Endothelial cell of umbilical vein (primary cell): Measurements from ENCODE around the gene BCL7C. TPM values are rescaled to one million over a fixed set of nuclear protein-coding genes. Genes with fewer than 3 reads are reported as not detected.

ENCODE experiments used
- BruUV-seq: library from RNA; stranded (reverse); fragments of 400-500 nt; replicated peaks from 2 replicates; lab custom pipeline; 2021; lab: Mats Ljungman, UMichigan
- CTCF ChIA-PET: fragments of 300-600, 350-600 bp; sonication (Branson Sonifier 250); formaldehyde crosslinking; loops from one replicate; lab custom pipeline; 2021; ENCODE audit warnings: antibody characterized with exemption, inconsistent platforms; lab: Charles Lee
- POLR2A ChIA-PET: fragments of 300-600, 350-600 bp; sonication (Branson Sonifier 250); formaldehyde crosslinking; loops from one replicate; lab custom pipeline; 2021; ENCODE audit warnings: antibody characterized with exemption, inconsistent platforms; lab: Charles Lee
- DNase-seq: peaks from one replicate; pipeline ENCODE4 v3.0.0-alpha.2; 2011; ENCODE audit warnings: low read depth, low spot score
- FAIRE-seq: peaks from 2 replicates; lab custom pipeline; 2011; peaks lifted over from hg19 to GRCh38; lab: Jason Lieb, UNC
- H2AFZ ChIP-seq: 2 replicates; pipeline ENCODE4 v1.6.0; 2012; ENCODE audit warnings: low read depth, low read length, control low read depth, inconsistent platforms
- H3K27ac ChIP-seq: 2 replicates; pipeline ENCODE4 v1.5.1; 2011; ENCODE audit warnings: low read depth, mild to moderate bottlenecking, control low read depth, low read length, moderate library complexity; ENCODE audit not compliant: insufficient read depth
- H3K27me3 ChIP-seq, 2 experiments: 2 replicates each; pipeline versions ENCODE4 v1.6.0 to v1.6.1; 2011; ENCODE audit warnings: low read length in 2 of 2, mixed read lengths in 1 of 2; ENCODE audit not compliant: control insufficient read depth in 2 of 2, insufficient read depth in 2 of 2
- H3K36me3 ChIP-seq, 2 experiments: 2 replicates in 1 of 2; 3 replicates in 1 of 2; pipeline ENCODE4 v1.5.1; 2011; ENCODE audit warnings: low read length in 2 of 2, mild to moderate bottlenecking in 1 of 2, moderate library complexity in 1 of 2; ENCODE audit not compliant: control insufficient read depth in 2 of 2, insufficient read depth in 2 of 2; ENCODE audit errors: extremely low read depth in 1 of 2
- H3K4me1 ChIP-seq: 3 replicates; pipeline ENCODE4 v1.5.1; 2011; ENCODE audit warnings: mild to moderate bottlenecking, low read length; ENCODE audit not compliant: control insufficient read depth, insufficient read depth; ENCODE audit errors: extremely low read depth
- H3K4me2 ChIP-seq: 2 replicates; pipeline ENCODE4 v1.6.1; 2011; ENCODE audit warnings: low read length, control low read depth, mixed read lengths; ENCODE audit not compliant: insufficient read depth
- H3K4me3 ChIP-seq, 3 experiments: fragments of 200-600 bp in 1 of 3; sonication (generic), shearing (Covaris generic) in 1 of 3; replicated peaks in 1 of 3; 2 replicates each; pipeline ENCODE4 v1.5.1; 2011 to 2016; ENCODE audit warnings: control low read depth in 3 of 3, low read length in 3 of 3, mild to moderate bottlenecking in 2 of 3, inconsistent platforms in 1 of 3, low read depth in 1 of 3, moderate library complexity in 1 of 3; ENCODE audit not compliant: insufficient read depth in 1 of 3
- H3K79me2 ChIP-seq: 2 replicates; pipeline ENCODE4 v1.6.0; 2012; ENCODE audit warnings: low read length, inconsistent platforms; ENCODE audit not compliant: control insufficient read depth, insufficient read depth
- H3K9ac ChIP-seq: replicated peaks from 2 replicates; pipeline ENCODE3; 2011; ENCODE audit warnings: low read length, control low read depth; ENCODE audit not compliant: insufficient read depth; ENCODE audit errors: extremely low read depth
- H3K9me1 ChIP-seq: replicated peaks from 3 replicates; pipeline ENCODE4 v1.6.0; 2011; ENCODE audit warnings: mild to moderate bottlenecking, low read length; ENCODE audit not compliant: control insufficient read depth, insufficient read depth; ENCODE audit errors: extremely low read depth
- H3K9me3 ChIP-seq: replicated peaks from 2 replicates; pipeline ENCODE4 v1.5.1; 2012; ENCODE audit warnings: low read length, inconsistent platforms; ENCODE audit not compliant: control insufficient read depth, insufficient read depth
- H4K20me1 ChIP-seq: replicated peaks from 2 replicates; pipeline ENCODE3; 2011; ENCODE audit warnings: mild to moderate bottlenecking, low read length; ENCODE audit not compliant: control insufficient read depth, insufficient read depth; ENCODE audit errors: extremely low read depth
- FOS ChIP-seq: IDR thresholded peaks from 2 replicates; pipeline ENCODE4 v1.6.1; 2011; ENCODE audit warnings: mild to moderate bottlenecking, low read length, moderate library complexity, borderline replicate concordance; ENCODE audit not compliant: insufficient read depth
- JUN ChIP-seq: IDR thresholded peaks from 2 replicates; pipeline ENCODE4 v1.6.1; 2011; ENCODE audit warnings: borderline replicate concordance, low read depth; ENCODE audit not compliant: insufficient read length, insufficient read depth
- MYC ChIP-seq: IDR thresholded peaks from one replicate; pipeline ENCODE4 v1.6.1; 2011; ENCODE audit warnings: mild to moderate bottlenecking, low read depth, low read length
- POLR2AphosphoS5 ChIP-seq: IDR thresholded peaks from 2 replicates; pipeline ENCODE4 v1.6.1; 2012; ENCODE audit warnings: low read depth, mild to moderate bottlenecking, control low read depth, low read length, moderate library complexity; ENCODE audit not compliant: insufficient read depth
- dilution Hi-C: fragments of 300-500 bp; cut with MboI; formaldehyde crosslinking; loops from one replicate; pipeline ENCODE4 v1.15.0; 2019; ENCODE audit warnings: low sequenced_read_pairs; ENCODE audit not compliant: extremely low pct_ligation_motif_present
- intact Hi-C: fragments of 100-400 bp; cut with micrococcal nuclease; formaldehyde crosslinking; loops from one replicate; pipeline ENCODE4 v1.10.0; 2022
- polyA plus RNA-seq, 4 experiments: library from polyadenylated mRNA; depleted of rRNA in 3 of 4; stranded (reverse) in 3 of 4; unstranded in 1 of 4; fragments of >200 nt; gene quantifications; 2 replicates each; pipeline versions ENCODE4 v1.2.1 to v1.2.3, GENCODE V29; 2011 to 2012; ENCODE audit warnings: missing spikeins in 1 of 4
- total RNA-seq: library from RNA; stranded (reverse); gene quantifications from 2 replicates; pipeline ENCODE4 v1.2.3, GENCODE V29; 2021
- TF ChIP-seq, protein P1 (sequence below), 2 donors: IDR thresholded peaks; 1 replicate in 1 of 2; 2 replicates in 1 of 2; pipeline ENCODE4 v1.5.1; 2011; ENCODE audit warnings: low read length in 2 of 2, mild to moderate bottlenecking in 2 of 2, moderate library complexity in 2 of 2, control low read depth in 1 of 2, inconsistent platforms in 1 of 2, low read depth in 1 of 2; ENCODE audit not compliant: insufficient read depth in 1 of 2; ENCODE audit errors: extremely low read depth in 1 of 2

The BCL7C gene
- total and polyA plus RNA-seq, 2 donors (not counting 3 experiments of a cell fraction or from before 2014, with no cell fraction given) = 30.2 to 38.3 TPM

DNA sequence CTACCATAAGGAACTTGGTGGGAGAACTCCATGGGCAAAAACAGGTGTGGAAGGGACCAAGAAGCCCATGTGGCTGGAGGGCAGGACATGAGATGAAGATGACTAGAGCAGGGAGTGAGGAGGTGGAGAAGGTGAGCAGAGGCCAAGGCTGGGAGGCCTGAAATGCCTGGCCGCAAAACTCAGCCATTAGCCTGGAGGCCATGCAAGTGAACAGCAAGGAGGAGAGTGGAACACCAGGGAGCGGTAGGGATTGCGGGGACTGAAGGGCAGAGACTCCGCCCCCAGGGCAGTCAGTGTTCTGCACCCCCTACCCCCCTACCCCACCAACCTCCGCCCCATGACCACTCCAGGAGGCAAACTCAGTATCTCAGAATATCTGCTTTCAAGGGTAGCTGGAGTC is 17.0 kb downstream of the BCL7C start:
- no peaks in the 10 kb centered on the region for H4K20me1 ChIP-seq
- no TSS peak for BruUV-seq
- FAIRE-seq = no peak
- intact Hi-C loops = no loop called here
- no peaks in the 10 kb centered on the region for H3K9me1 ChIP-seq
- ChIA-PET CTCF (interaction anchor here (0.7 to 6.0 kb wide), 2 partner anchors 25 to 32 kb away, joined by 3 to 30 read pairs; no protein-coding TSS in a partner anchor), POLR2A (interaction anchor here (0.7 kb wide), 1 partner anchor 72 kb away, joined by 3 read pairs; no protein-coding TSS in a partner anchor)
- peak overlapping the region; percentile 87 for H3K4me2 ChIP-seq
- no peak for DNase-seq
- H3K4me3 ChIP-seq = peak overlapping the region in 1 of 3 experiments; percentile 80
- no peak overlapping the region for H3K9ac ChIP-seq
- peak overlapping the region; percentile 85 for H3K27ac ChIP-seq
- no peaks in the 10 kb centered on the region for H3K9me3 ChIP-seq
- peaks cover 0 to 5% of the 10 kb centered on the region in 2 experiments for H3K36me3 ChIP-seq
- H2AFZ ChIP-seq = no peak overlapping the region
- TF ChIP-seq JUN (no peak), MYC (no peak), FOS (no peak), POLR2AphosphoS5 (no peak)
- TF ChIP-seq, protein P1, sequence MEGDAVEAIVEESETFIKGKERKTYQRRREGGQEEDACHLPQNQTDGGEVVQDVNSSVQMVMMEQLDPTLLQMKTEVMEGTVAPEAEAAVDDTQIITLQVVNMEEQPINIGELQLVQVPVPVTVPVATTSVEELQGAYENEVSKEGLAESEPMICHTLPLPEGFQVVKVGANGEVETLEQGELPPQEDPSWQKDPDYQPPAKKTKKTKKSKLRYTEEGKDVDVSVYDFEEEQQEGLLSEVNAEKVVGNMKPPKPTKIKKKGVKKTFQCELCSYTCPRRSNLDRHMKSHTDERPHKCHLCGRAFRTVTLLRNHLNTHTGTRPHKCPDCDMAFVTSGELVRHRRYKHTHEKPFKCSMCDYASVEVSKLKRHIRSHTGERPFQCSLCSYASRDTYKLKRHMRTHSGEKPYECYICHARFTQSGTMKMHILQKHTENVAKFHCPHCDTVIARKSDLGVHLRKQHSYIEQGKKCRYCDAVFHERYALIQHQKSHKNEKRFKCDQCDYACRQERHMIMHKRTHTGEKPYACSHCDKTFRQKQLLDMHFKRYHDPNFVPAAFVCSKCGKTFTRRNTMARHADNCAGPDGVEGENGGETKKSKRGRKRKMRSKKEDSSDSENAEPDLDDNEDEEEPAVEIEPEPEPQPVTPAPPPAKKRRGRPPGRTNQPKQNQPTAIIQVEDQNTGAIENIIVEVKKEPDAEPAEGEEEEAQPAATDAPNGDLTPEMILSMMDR (IDR thresholded peaks at IDR 0.05; ENCODE audit: extremely low read depth in 1 of 2, insufficient read depth in 1 of 2, low read depth in 1 of 2, low read length in 2 of 2) = no peak
- no peaks in the 10 kb centered on the region for H3K27me3 ChIP-seq
- dilution Hi-C loops = no loop called here
- H3K4me1 ChIP-seq = peaks cover 20% of the 10 kb centered on the region
- H3K79me2 ChIP-seq = no peaks in the 10 kb centered on the region
